GM19043 (cell line): ENCODE results near the gene NFATC1.

Experiments used
- ATAC-seq: cut with Tn5 transposase; IDR thresholded peaks from one replicate; pipeline ENCODE4 v1.9.1; 2021; ENCODE audit warnings: low read depth; ENCODE audit not compliant: unreplicated experiment

The NFATC1 gene

GRCh38 chr18:79542876-79543750 is 147.4 kb downstream of the NFATC1 start:
- ATAC-seq, result no peak

GRCh38 chr18:79543861-79544385 is 148.2 kb downstream of the NFATC1 start:
- ATAC-seq, result no peak

GRCh38 chr18:79544386-79544963 is 148.7 kb downstream of the NFATC1 start:
- ATAC-seq, result no peak

GRCh38 chr18:79545255-79545654 is 149.5 kb downstream of the NFATC1 start:
- no peak for ATAC-seq

- ATAC-seq, result no peak
Observed at GRCh38 chr18:79545736-79546171, 150.0 kb downstream of the NFATC1 start.

- no peak for ATAC-seq
Observed at GRCh38 chr18:79546781-79547272, 151.1 kb downstream of the NFATC1 start.

- no peak for ATAC-seq
Observed at GRCh38 chr18:79547413-79548076, 151.8 kb downstream of the NFATC1 start.

GRCh38 chr18:79548077-79548450 is 152.3 kb downstream of the NFATC1 start:
- ATAC-seq, result no peak

- no peak for ATAC-seq
Observed at GRCh38 chr18:79548621-79548985, 152.9 kb downstream of the NFATC1 start.

- no peak for ATAC-seq
Observed at GRCh38 chr18:79548986-79549637, 153.4 kb downstream of the NFATC1 start.

- no peak for ATAC-seq
Observed at GRCh38 chr18:79549638-79550000, 153.9 kb downstream of the NFATC1 start.

- no peak for ATAC-seq
Observed at GRCh38 chr18:79552140-79552631, 156.5 kb downstream of the NFATC1 start.

GRCh38 chr18:79552696-79553095 is 157.0 kb downstream of the NFATC1 start:
- ATAC-seq, result no peak

- no peak for ATAC-seq
Observed at GRCh38 chr18:79553154-79553553, 157.4 kb downstream of the NFATC1 start.

- ATAC-seq, result no peak
Observed at GRCh38 chr18:79553696-79554095, 158.0 kb downstream of the NFATC1 start.

- ATAC-seq, result no peak
Observed at GRCh38 chr18:79554321-79554720, 158.6 kb downstream of the NFATC1 start.

GRCh38 chr18:79554945-79555645 is 159.4 kb downstream of the NFATC1 start:
- ATAC-seq, result no peak

- ATAC-seq, result no peak
Observed at GRCh38 chr18:79555885-79556284, 160.2 kb downstream of the NFATC1 start.

- no peak for ATAC-seq
Observed at GRCh38 chr18:79556829-79557585, 161.3 kb downstream of the NFATC1 start.
